Measurements from ENCODE around the gene JPH3.

JPH3 gene

DNA sequence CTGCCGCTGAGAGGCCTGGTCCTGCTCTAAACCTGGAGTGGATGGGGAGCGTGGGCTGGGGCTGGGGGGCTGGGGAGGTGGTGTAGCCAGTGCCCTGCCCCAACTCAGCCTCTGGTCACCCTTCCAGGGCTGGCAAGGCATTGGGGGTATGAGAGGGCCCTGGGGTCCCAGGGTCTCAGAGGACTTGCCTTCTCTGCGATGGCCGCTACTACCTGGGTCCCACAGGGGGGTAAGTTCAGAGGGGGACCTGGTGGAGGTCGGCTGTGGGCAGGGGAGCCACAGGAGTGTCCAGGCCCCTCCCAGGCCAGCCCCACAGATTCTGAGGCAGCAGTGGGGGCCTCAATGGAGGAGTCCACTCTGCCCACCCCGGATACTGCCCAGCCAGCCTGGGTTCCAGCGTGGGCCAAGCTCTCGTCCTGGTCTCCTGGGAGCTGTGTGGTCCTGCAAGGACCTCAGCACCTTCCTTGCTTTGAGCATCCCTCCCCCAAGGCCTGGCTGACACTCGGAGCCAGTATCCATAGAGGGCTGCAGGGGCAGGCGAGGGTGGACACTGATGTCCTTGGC lies 20.5 kb downstream of the JPH3 start:
- DNase-seq = no peak

GRCh38 chr16:87625241-87625797 lies 23.0 kb downstream of the JPH3 start:
- DNase-seq = no peak

DNA sequence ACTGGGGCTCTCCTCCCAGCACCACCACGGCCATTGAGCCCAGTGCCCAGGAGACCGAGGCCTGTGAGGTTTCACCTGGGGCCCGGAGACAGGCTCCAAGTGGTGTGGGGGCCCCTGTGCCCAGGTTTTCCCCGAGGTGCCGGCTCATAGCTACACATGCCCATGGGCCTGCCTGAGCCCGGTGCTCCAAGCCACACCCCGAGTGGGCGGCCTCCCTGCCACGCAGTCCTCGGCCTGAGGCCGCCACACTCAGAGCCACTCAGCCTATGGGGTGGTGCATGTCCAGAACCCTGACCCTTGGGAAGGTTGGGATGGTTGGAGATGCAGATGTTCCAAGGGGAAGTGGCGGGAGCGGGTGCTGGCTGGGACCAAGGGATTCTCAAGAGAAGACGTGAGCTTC lies 24.1 kb downstream of the JPH3 start:
- DNase-seq = no peak

GRCh38 chr16:87626905-87627304 lies 24.6 kb downstream of the JPH3 start:
- DNase-seq = no peak

GRCh38 chr16:87627542-87628245 lies 25.4 kb downstream of the JPH3 start:
- no peak for DNase-seq

- DNase-seq = no peak
These were observed 26.1 kb downstream of the JPH3 start for GRCh38 chr16:87628246-87628923.

DNA sequence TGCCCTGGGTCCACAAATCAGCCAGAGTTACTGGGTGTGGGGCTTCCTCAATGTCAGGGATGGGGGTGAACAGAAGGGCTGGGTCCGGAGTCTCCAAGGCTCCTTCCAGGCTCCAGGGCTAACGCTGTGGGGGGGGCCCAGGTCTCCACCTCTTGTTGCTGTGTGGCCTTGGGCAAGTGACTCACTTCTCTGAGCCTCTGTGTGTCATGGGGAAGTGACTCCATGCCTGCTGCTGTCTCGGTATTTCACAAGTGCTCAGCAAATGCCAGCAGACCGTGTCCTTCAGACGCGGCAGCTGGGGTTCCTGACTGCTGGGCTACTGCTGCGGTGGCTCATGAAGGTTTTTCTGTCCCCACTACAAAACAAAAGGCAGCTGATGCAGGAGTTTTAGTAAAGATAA lies 26.6 kb downstream of the JPH3 start:
- DNase-seq = no peak

GRCh38 chr16:87631067-87631466 lies 28.8 kb downstream of the JPH3 start:
- DNase-seq = no peak

- DNase-seq = no peak
These were observed 32.1 kb downstream of the JPH3 start for GRCh38 chr16:87634411-87634810.

- peak in 47 of 56 donors; percentile 6 to 72 (median 35) for DNase-seq
These were observed 33.3 kb downstream of the JPH3 start for GRCh38 chr16:87635541-87636049.

GRCh38 chr16:87636050-87636684 lies 33.9 kb downstream of the JPH3 start:
- DNase-seq = peak in 54 of 56 donors; percentile 16 to 83 (median 58)

DNA sequence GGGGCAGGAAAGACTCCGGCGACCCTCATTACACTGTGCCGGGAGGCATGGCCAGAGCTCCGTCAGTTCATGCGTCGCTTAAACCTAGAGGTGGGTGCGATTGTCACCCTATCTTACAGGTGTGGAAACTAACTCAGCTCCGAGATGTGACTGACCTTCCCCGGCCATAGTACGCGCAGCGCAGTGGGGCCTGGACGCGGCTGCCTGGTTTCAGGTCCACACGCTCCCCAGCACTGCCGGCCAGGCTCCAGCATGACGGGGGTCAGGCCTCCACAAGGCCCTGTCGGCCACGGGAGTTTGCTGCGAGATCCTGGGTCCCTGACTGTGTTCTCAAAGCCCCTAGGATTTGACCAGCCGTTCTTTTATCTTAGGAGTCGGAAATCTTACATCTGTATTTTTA lies 34.4 kb downstream of the JPH3 start:
- no peak for DNase-seq

- no peak for DNase-seq
These were observed 35.0 kb downstream of the JPH3 start for GRCh38 chr16:87637357-87637756.

DNA sequence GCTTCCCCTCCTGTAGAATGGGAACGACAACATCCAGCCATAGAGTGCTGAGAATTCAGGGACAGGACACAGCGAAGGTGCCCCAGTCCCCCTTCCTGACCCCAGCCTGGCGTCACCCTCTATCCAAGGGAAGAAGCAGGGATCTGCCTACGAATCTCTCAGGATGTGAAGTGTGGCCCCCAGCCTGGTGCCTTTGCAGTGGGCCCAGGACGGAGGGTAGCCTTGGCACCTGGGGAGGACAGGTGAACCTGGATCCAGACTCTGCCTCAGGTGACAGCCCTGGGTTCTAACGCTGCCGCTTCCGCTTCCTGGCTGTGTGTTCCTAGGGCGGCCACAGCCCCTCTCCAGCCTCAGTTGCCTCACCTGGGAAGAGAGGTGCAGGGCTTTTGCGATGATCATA lies 36.4 kb downstream of the JPH3 start:
- no peak for DNase-seq

GRCh38 chr16:87641721-87642120 lies 39.4 kb downstream of the JPH3 start:
- DNase-seq = no peak

GRCh38 chr16:87642491-87642890 lies 40.2 kb downstream of the JPH3 start:
- DNase-seq = no peak

DNA sequence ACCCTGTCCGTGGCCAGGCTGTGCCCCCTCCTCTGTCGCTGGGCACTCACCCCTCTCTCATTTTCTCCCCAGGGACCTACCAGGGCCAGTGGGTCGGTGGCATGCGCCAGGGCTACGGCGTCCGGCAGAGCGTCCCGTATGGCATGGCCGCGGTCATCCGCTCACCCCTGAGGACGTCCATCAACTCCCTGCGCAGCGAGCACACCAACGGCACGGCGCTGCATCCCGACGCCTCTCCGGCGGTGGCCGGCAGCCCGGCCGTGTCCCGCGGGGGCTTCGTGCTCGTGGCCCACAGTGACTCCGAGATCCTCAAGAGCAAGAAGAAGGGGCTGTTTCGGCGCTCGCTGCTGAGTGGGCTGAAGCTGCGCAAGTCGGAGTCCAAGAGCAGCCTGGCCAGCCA lies 41.9 kb downstream of the JPH3 start:
- DNase-seq = no peak

- no peak for DNase-seq
These were observed 42.3 kb downstream of the JPH3 start for GRCh38 chr16:87644596-87644995.

GRCh38 chr16:87645802-87646201 lies 43.5 kb downstream of the JPH3 start:
- DNase-seq = no peak

GRCh38 chr16:87647431-87648185 lies 45.3 kb downstream of the JPH3 start:
- DNase-seq = no peak

- peak in 10 of 56 donors; percentile 5 to 43 (median 18) for DNase-seq
These were observed 45.9 kb downstream of the JPH3 start for GRCh38 chr16:87648236-87648635.

Data from amygdala (tissue), 56 donors.